Prostate gland (tissue), 2 donors: Measurements from ENCODE around the gene CTSW.

Source experiments
- POLR2A ChIP-seq: fragments of 450-650 bp; IDR thresholded peaks from one replicate; pipeline ENCODE4 v1.6.1; 2016; ENCODE audit warnings: antibody characterized with exemption, mild to moderate bottlenecking
- POLR2AphosphoS5 ChIP-seq: sonication (generic); formaldehyde crosslinking; IDR thresholded peaks from one replicate; pipeline ENCODE4 v1.6.1; 2017; ENCODE audit warnings: antibody characterized with exemption
- TF ChIP-seq, protein P1 (sequence below), 4 experiments: fragments of 200-600 bp in 2 of 4; fragments of 450-650 bp in 2 of 4; sonication (generic) in 2 of 4; IDR thresholded peaks; 1 replicate in 3 of 4; 2 replicates in 1 of 4; pipeline ENCODE4 v1.5.1; 2016 to 2019; ENCODE audit warnings: antibody characterized with exemption in 4 of 4, mild to moderate bottlenecking in 2 of 4, moderate library complexity in 2 of 4

DNA sequence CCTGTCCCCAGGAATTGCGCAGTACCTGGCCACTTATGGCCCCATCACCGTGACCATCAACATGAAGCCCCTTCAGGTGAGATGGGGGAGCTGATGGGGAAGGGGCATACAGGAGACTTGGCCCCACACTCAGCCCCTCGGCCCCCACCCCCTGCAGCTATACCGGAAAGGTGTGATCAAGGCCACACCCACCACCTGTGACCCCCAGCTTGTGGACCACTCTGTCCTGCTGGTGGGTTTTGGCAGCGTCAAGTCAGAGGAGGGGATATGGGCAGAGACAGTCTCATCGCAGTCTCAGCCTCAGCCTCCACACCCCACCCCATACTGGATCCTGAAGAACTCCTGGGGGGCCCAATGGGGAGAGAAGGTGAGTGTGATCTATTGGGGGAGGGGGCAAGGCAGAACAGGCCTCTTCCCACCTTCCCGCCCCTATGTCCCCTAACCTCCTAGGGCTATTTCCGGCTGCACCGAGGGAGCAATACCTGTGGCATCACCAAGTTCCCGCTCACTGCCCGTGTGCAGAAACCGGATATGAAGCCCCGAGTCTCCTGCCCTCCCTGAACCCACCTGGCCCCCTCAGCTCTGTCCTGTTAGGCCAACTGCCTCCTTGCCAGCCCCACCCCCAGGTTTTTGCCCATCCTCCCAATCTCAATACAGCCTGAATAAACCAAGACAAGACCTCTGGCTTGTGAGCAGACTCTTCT is 3.6 kb downstream of the CTSW start:
- no peak for TF ChIP-seq POLR2AphosphoS5
- TF ChIP-seq, protein P1, sequence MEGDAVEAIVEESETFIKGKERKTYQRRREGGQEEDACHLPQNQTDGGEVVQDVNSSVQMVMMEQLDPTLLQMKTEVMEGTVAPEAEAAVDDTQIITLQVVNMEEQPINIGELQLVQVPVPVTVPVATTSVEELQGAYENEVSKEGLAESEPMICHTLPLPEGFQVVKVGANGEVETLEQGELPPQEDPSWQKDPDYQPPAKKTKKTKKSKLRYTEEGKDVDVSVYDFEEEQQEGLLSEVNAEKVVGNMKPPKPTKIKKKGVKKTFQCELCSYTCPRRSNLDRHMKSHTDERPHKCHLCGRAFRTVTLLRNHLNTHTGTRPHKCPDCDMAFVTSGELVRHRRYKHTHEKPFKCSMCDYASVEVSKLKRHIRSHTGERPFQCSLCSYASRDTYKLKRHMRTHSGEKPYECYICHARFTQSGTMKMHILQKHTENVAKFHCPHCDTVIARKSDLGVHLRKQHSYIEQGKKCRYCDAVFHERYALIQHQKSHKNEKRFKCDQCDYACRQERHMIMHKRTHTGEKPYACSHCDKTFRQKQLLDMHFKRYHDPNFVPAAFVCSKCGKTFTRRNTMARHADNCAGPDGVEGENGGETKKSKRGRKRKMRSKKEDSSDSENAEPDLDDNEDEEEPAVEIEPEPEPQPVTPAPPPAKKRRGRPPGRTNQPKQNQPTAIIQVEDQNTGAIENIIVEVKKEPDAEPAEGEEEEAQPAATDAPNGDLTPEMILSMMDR (IDR thresholded peaks at IDR 0.05): no peak
- no peak for TF ChIP-seq POLR2A
